Lower leg skin (tissue), 3 donors: ENCODE results near the gene TOMM70.

Experiments
- POLR2A ChIP-seq, 2 donors: fragments of 450-650 bp; IDR thresholded peaks; one replicate each; pipeline ENCODE4 v1.6.1; 2016 to 2017; ENCODE audit warnings: antibody characterized with exemption in 2 of 2, mild to moderate bottlenecking in 1 of 2, moderate library complexity in 1 of 2
- TF ChIP-seq, protein P1 (sequence below), 3 donors: fragments of 450-650 bp; IDR thresholded peaks; one replicate each; pipeline ENCODE4 v1.5.1; 2016; ENCODE audit warnings: antibody characterized with exemption in 3 of 3, mild to moderate bottlenecking in 3 of 3, moderate library complexity in 2 of 3

DNA sequence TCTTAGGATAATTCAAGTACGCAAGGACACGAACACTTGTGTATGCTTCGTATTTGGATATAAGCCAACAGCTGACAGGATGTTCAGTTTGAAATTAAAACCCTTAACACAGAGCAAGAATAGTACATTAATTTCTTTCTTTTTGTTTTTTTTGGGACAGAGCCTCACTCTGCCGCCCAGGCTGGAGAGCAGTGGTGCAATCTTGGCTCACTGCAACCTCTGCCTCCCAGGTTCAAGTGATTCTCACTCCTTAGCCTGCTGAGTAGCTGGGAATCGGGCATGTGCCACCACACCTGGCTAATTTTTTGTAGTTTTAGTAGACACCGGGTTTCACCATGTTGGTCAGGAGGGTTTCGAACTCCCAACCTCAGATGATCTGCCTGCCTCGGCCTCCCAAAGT is 32.4 kb downstream of the TOMM70 start:
- TF ChIP-seq, protein P1, sequence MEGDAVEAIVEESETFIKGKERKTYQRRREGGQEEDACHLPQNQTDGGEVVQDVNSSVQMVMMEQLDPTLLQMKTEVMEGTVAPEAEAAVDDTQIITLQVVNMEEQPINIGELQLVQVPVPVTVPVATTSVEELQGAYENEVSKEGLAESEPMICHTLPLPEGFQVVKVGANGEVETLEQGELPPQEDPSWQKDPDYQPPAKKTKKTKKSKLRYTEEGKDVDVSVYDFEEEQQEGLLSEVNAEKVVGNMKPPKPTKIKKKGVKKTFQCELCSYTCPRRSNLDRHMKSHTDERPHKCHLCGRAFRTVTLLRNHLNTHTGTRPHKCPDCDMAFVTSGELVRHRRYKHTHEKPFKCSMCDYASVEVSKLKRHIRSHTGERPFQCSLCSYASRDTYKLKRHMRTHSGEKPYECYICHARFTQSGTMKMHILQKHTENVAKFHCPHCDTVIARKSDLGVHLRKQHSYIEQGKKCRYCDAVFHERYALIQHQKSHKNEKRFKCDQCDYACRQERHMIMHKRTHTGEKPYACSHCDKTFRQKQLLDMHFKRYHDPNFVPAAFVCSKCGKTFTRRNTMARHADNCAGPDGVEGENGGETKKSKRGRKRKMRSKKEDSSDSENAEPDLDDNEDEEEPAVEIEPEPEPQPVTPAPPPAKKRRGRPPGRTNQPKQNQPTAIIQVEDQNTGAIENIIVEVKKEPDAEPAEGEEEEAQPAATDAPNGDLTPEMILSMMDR (IDR thresholded peaks at IDR 0.05): no peak
- TF ChIP-seq POLR2A (IDR thresholded peaks at IDR 0.05): no peak
